Stimulated activated CD4-positive, alpha-beta T cell treated with anti-CD3 and anti-CD28 coated beads, TNF-alpha, amount 100 ng/mL, for 4 hours (primary cell): ENCODE results near the gene PASK.

Experiments
- DNase-seq, 3 experiments: peaks; one replicate each; pipeline ENCODE4 v3.0.0-alpha.2; 2020; ENCODE audit warnings: low read depth in 3 of 3

The PASK gene

GRCh38 chr2:241082341-241083090 is 66.8 kb downstream of the PASK start:
- no peak for DNase-seq

- DNase-seq: no peak
These were observed 67.5 kb downstream of the PASK start for GRCh38 chr2:241081643-241082340.

- DNase-seq: no peak
These were observed 68.1 kb downstream of the PASK start for GRCh38 chr2:241081190-241081642.

- DNase-seq: no peak
These were observed 68.7 kb downstream of the PASK start for GRCh38 chr2:241080405-241081189.

GRCh38 chr2:241074901-241075540 is 74.3 kb downstream of the PASK start:
- no peak for DNase-seq

- DNase-seq: no peak
These were observed 75.0 kb downstream of the PASK start for GRCh38 chr2:241074065-241074818.

- no peak for DNase-seq
These were observed 75.9 kb downstream of the PASK start for GRCh38 chr2:241073166-241074064.

- DNase-seq: no peak
These were observed 76.6 kb downstream of the PASK start for GRCh38 chr2:241072553-241073165.

- DNase-seq: no peak
These were observed 77.1 kb downstream of the PASK start for GRCh38 chr2:241072151-241072550.

- no peak for DNase-seq
These were observed 77.6 kb downstream of the PASK start for GRCh38 chr2:241071677-241072111.

- no peak for DNase-seq
These were observed 78.2 kb downstream of the PASK start for GRCh38 chr2:241070811-241071676.

- no peak for DNase-seq
These were observed 78.9 kb downstream of the PASK start for GRCh38 chr2:241070361-241070760.

GRCh38 chr2:241069821-241070281 is 79.4 kb downstream of the PASK start:
- no peak for DNase-seq

GRCh38 chr2:241068942-241069810 is 80.1 kb downstream of the PASK start:
- no peak for DNase-seq

GRCh38 chr2:241068136-241068941 is 80.9 kb downstream of the PASK start:
- no peak for DNase-seq

GRCh38 chr2:241067501-241068135 is 81.7 kb downstream of the PASK start:
- DNase-seq: no peak
